ENCODE results near the gene EQTN.

GRCh38 chr9:27248702-27249101 lies 48.2 kb downstream of the EQTN start:
- TF ChIP-seq, protein P1, sequence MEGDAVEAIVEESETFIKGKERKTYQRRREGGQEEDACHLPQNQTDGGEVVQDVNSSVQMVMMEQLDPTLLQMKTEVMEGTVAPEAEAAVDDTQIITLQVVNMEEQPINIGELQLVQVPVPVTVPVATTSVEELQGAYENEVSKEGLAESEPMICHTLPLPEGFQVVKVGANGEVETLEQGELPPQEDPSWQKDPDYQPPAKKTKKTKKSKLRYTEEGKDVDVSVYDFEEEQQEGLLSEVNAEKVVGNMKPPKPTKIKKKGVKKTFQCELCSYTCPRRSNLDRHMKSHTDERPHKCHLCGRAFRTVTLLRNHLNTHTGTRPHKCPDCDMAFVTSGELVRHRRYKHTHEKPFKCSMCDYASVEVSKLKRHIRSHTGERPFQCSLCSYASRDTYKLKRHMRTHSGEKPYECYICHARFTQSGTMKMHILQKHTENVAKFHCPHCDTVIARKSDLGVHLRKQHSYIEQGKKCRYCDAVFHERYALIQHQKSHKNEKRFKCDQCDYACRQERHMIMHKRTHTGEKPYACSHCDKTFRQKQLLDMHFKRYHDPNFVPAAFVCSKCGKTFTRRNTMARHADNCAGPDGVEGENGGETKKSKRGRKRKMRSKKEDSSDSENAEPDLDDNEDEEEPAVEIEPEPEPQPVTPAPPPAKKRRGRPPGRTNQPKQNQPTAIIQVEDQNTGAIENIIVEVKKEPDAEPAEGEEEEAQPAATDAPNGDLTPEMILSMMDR (IDR thresholded peaks at IDR 0.05): no peak
- TF ChIP-seq POLR2A (IDR thresholded peaks at IDR 0.05): no peak
- no peak for TF ChIP-seq EP300 (IDR thresholded peaks at IDR 0.05)
- no peak for TF ChIP-seq POLR2AphosphoS5 (IDR thresholded peaks at IDR 0.05)
